ENCODE results near the gene ORC1.

ORC1 gene

DNA sequence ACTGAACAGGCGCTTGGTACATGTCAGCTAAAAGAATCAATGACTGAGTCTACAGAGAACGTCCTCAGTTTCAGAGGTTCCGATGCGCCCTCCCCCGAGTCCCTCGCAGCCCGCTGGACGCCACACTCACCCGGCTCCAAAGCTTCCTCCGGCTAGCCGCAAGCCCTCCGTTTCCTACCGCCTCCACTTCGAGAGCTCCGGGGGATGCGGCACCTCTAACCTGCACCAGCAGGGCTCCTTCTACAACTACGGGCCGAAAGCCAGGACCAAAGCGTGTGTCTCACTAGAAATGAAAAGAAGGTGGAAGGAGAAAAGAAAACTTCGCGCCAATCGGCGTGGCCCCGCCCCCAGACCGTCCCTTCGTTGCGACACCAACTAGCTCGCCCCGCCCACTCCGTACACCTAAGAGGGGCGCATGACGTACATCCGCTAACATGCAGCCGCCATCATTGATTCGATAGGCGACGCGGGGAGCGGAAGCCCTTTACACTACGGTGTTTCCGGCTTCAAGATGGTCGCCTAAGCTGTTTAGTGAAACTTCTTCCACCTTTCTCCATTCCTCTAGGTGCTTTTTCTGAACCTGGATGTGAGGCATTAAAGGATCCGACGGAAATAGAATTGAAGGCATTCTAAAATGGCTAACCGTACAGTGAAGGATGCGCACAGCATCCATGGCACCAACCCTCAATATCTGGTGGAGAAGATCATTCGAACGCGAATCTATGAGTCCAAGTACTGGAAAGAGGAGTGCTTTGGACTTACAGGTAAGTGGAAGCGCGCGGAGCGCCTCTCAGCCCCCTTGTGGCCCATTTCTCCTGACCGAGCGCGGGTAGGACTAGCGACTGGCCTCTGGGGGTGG is at the start of gene ORC1, which contains the start of gene PRPF38A:
TSS of gene ORC1 (minus strand) at position 308 of the 859 bp plus-strand sequence. CDS start 2,200 bp downstream, outside the sequence.
TSS of gene PRPF38A (plus strand) at position 487 of the 859 bp plus-strand sequence. CDS start at position 635, 148 bp downstream.
- intact Hi-C loops (cut with micrococcal nuclease) = loop anchor here (1.0 to 5.0 kb wide), 2 partner anchors 39 to 347 kb away; partner anchors contain the start of genes BTF3L4 and TXNDC12
- H3K4me1 Mint-ChIP-seq (ENCODE audit: low read depth) = peaks cover 33% of the 10 kb centered on the region
- H3K36me3 Mint-ChIP-seq (ENCODE audit: low read depth) = peaks cover 56% of the 10 kb centered on the region
- H3K9me3 Mint-ChIP-seq = no peaks in the 10 kb centered on the region
- H3K27me3 Mint-ChIP-seq = no peaks in the 10 kb centered on the region
- H3K4me3 Mint-ChIP-seq = peak within 1 kb of the TSS; percentile 99
- H3K27ac Mint-ChIP-seq = peak within 1 kb of the TSS; percentile 88

- Mint-ChIP-seq H3K4me3 (no peak overlapping the region), H3K27me3 (no peaks in the 10 kb centered on the region), H3K36me3 (ENCODE audit: low read depth) (peaks cover 41% of the 10 kb centered on the region), H3K9me3 (no peaks in the 10 kb centered on the region), H3K4me1 (ENCODE audit: low read depth) (peaks cover 5% of the 10 kb centered on the region), H3K27ac (no peak overlapping the region)
- intact Hi-C loops (cut with micrococcal nuclease) = no loop called here
These were observed 40.2 kb upstream of the ORC1 start for GRCh38 chr1:52444463-52444862.

- Mint-ChIP-seq H3K4me1 (ENCODE audit: low read depth) (peaks cover 5% of the 10 kb centered on the region), H3K9me3 (no peaks in the 10 kb centered on the region), H3K27me3 (no peaks in the 10 kb centered on the region), H3K4me3 (no peak overlapping the region), H3K36me3 (ENCODE audit: low read depth) (peaks cover 47% of the 10 kb centered on the region), H3K27ac (no peak overlapping the region)
- intact Hi-C loops (cut with micrococcal nuclease) = no loop called here
These were observed 35.8 kb upstream of the ORC1 start for GRCh38 chr1:52439976-52440375.

- Mint-ChIP-seq H3K27ac (no peak overlapping the region), H3K9me3 (no peaks in the 10 kb centered on the region), H3K4me3 (no peak overlapping the region), H3K36me3 (ENCODE audit: low read depth) (peaks cover 44% of the 10 kb centered on the region), H3K27me3 (no peaks in the 10 kb centered on the region), H3K4me1 (ENCODE audit: low read depth) (peaks cover 5% of the 10 kb centered on the region)
- intact Hi-C loops (cut with micrococcal nuclease) = no loop called here
These were observed 32.6 kb upstream of the ORC1 start for GRCh38 chr1:52436817-52437216.

- no peak overlapping the region for H3K27ac Mint-ChIP-seq
- peaks cover 5% of the 10 kb centered on the region for H3K4me1 Mint-ChIP-seq (ENCODE audit: low read depth)
- H3K9me3 Mint-ChIP-seq = no peaks in the 10 kb centered on the region
- H3K4me3 Mint-ChIP-seq = no peak overlapping the region
- intact Hi-C loops (cut with micrococcal nuclease) = no loop called here
- H3K36me3 Mint-ChIP-seq (ENCODE audit: low read depth) = peaks cover 41% of the 10 kb centered on the region
- H3K27me3 Mint-ChIP-seq = no peaks in the 10 kb centered on the region
These were observed 31.4 kb upstream of the ORC1 start for GRCh38 chr1:52435650-52436049.

DNA sequence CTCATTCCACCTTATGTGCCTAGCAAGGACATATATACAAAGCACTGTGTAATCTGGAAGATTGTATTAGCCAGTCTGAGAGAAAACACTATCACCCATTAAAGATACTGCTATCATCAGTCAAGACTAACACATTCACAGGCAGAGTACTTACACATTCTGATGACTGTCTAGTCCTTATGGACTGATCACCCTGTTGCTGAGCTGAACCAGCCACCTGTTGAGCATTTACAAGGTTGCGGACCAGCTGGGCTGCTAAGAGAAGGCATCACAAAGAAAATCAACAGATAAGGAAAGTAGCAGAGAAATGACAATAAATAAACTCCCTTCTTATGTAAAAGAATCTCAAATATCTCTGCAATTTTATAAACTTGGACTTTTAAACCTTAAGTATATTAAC is 31.0 kb upstream of the ORC1 start:
- H3K36me3 Mint-ChIP-seq (ENCODE audit: low read depth) = peaks cover 41% of the 10 kb centered on the region
- peaks cover 5% of the 10 kb centered on the region for H3K4me1 Mint-ChIP-seq (ENCODE audit: low read depth)
- no peak overlapping the region for H3K4me3 Mint-ChIP-seq
- no peak overlapping the region for H3K27ac Mint-ChIP-seq
- H3K9me3 Mint-ChIP-seq = no peaks in the 10 kb centered on the region
- no peaks in the 10 kb centered on the region for H3K27me3 Mint-ChIP-seq
- intact Hi-C loops (cut with micrococcal nuclease) = no loop called here

GRCh38 chr1:52432807-52433206 is 28.6 kb upstream of the ORC1 start:
- peaks cover 42% of the 10 kb centered on the region for H3K36me3 Mint-ChIP-seq (ENCODE audit: low read depth)
- H3K27me3 Mint-ChIP-seq = no peaks in the 10 kb centered on the region
- intact Hi-C loops (cut with micrococcal nuclease) = no loop called here
- no peaks in the 10 kb centered on the region for H3K4me1 Mint-ChIP-seq (ENCODE audit: low read depth)
- H3K9me3 Mint-ChIP-seq = no peaks in the 10 kb centered on the region
- no peak overlapping the region for H3K27ac Mint-ChIP-seq
- no peak overlapping the region for H3K4me3 Mint-ChIP-seq

DNA sequence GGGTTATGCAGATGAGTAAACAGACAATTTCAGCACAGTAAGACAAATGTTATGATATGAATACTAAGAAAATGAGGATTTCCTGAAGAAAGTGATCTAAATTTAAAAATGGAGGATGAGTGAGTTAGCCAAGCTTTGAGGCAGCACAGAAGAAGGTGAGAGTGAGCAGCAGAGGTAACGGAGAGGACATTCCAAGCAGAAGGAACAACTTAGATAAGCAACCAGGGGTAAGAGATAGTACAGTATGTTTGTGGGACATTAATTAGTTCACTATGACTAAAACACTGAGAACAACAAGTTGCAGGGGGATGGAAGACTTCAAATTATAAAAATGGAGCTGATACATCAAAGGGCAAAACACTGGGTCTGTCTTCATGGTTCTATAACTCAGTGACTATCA is 22.9 kb upstream of the ORC1 start:
- H3K27ac Mint-ChIP-seq = no peak overlapping the region
- H3K36me3 Mint-ChIP-seq (ENCODE audit: low read depth) = peaks cover 57% of the 10 kb centered on the region
- no peaks in the 10 kb centered on the region for H3K27me3 Mint-ChIP-seq
- no peaks in the 10 kb centered on the region for H3K9me3 Mint-ChIP-seq
- H3K4me1 Mint-ChIP-seq (ENCODE audit: low read depth) = peaks cover 12% of the 10 kb centered on the region
- intact Hi-C loops (cut with micrococcal nuclease) = no loop called here
- H3K4me3 Mint-ChIP-seq = no peak overlapping the region

DNA sequence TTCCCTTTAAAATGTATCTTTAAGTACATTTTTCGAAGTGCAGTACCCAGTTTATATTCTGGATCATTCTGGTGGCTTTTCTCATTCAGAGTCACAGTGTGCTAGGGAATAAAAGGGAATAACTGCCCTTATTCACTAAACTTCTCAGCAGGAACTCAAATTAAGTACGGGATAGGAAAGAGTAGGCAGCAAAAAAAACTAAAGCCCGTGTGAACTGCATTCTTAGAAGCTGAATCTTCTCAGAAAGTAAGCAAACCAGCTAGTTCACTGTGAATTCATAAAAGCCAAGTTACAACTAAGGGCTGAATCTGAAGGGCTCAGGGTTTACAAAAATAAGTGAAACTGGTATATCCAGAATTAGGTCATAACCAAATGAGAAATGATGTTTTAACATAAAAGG is 22.1 kb upstream of the ORC1 start:
- no peaks in the 10 kb centered on the region for H3K27me3 Mint-ChIP-seq
- no peak overlapping the region for H3K4me3 Mint-ChIP-seq
- peaks cover 12% of the 10 kb centered on the region for H3K4me1 Mint-ChIP-seq (ENCODE audit: low read depth)
- H3K9me3 Mint-ChIP-seq = no peaks in the 10 kb centered on the region
- peaks cover 52% of the 10 kb centered on the region for H3K36me3 Mint-ChIP-seq (ENCODE audit: low read depth)
- H3K27ac Mint-ChIP-seq = no peak overlapping the region
- intact Hi-C loops (cut with micrococcal nuclease) = no loop called here

DNA sequence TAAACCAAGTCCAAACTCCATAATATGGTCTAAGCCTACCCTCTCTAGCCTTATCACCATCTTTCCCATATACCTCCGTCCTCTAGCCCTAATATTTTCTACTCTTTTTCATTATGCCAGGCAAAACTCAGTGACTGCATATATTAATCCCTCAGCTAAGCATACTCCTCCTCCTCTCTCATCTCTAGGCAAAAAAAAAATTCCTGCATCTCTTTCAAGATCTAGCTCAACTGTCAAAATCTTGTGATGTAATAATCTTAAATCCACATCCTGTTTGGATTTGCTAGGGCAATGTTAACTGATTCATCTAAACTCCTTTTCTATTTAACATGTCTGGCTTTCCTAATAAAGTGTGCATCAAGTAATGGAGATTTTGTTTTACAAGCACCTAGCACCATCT is 20.6 kb upstream of the ORC1 start:
- Mint-ChIP-seq H3K9me3 (no peaks in the 10 kb centered on the region), H3K27me3 (no peaks in the 10 kb centered on the region), H3K4me1 (ENCODE audit: low read depth) (peaks cover 12% of the 10 kb centered on the region), H3K36me3 (ENCODE audit: low read depth) (peaks cover 41% of the 10 kb centered on the region), H3K27ac (no peak overlapping the region), H3K4me3 (no peak overlapping the region)
- intact Hi-C loops (cut with micrococcal nuclease) = no loop called here

- H3K36me3 Mint-ChIP-seq (ENCODE audit: low read depth) = peaks cover 47% of the 10 kb centered on the region
- no peak overlapping the region for H3K4me3 Mint-ChIP-seq
- H3K4me1 Mint-ChIP-seq (ENCODE audit: low read depth) = peaks cover 12% of the 10 kb centered on the region
- intact Hi-C loops (cut with micrococcal nuclease) = no loop called here
- H3K9me3 Mint-ChIP-seq = no peaks in the 10 kb centered on the region
- no peaks in the 10 kb centered on the region for H3K27me3 Mint-ChIP-seq
- no peak overlapping the region for H3K27ac Mint-ChIP-seq
These were observed 20.0 kb upstream of the ORC1 start for GRCh38 chr1:52424231-52424636.

DNA sequence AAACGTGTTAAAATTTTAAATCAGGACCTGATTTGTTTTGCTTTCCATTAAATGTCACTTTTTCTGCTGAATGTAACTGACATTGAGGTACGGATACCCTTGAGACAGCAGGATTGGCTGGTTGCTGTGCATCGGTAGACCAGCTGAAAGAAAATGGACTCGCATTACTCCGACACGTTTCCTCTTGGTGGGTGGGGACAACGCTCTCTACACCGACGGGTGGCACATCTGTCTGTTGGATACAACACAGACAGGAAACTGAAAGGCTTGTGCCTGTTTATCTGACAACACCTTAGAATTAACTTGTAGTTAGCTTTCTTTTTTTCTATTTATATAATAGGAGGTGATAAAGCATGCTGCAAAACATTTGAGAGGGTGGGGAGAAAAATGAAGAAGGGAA is 19.5 kb upstream of the ORC1 start:
- no peaks in the 10 kb centered on the region for H3K27me3 Mint-ChIP-seq
- intact Hi-C loops (cut with micrococcal nuclease) = no loop called here
- peaks cover 51% of the 10 kb centered on the region for H3K36me3 Mint-ChIP-seq (ENCODE audit: low read depth)
- H3K9me3 Mint-ChIP-seq = no peaks in the 10 kb centered on the region
- H3K4me1 Mint-ChIP-seq (ENCODE audit: low read depth) = peaks cover 12% of the 10 kb centered on the region
- no peak overlapping the region for H3K4me3 Mint-ChIP-seq
- no peak overlapping the region for H3K27ac Mint-ChIP-seq

DNA sequence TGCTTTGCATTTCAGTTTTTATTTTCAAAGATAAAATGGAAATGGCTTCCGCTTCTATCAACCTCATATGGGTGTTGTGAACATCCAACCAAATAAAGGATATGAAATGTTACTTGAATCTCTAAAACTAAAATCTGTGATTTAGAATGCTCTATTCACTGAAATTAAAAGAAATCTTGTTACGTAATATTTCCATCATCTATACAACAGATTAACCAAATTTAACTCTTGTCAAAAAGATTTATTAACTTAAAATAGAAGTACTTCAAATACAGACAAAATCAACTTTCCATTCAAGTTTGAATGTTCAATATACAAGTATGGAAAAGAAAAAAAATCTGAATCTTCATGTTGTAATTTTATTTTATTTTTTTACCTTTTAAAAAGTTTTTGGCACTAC is 18.8 kb upstream of the ORC1 start:
- Mint-ChIP-seq H3K4me3 (no peak overlapping the region), H3K36me3 (ENCODE audit: low read depth) (peaks cover 58% of the 10 kb centered on the region), H3K4me1 (ENCODE audit: low read depth) (peaks cover 12% of the 10 kb centered on the region), H3K27ac (no peak overlapping the region), H3K27me3 (no peaks in the 10 kb centered on the region), H3K9me3 (no peaks in the 10 kb centered on the region)
- intact Hi-C loops (cut with micrococcal nuclease) = no loop called here

DNA sequence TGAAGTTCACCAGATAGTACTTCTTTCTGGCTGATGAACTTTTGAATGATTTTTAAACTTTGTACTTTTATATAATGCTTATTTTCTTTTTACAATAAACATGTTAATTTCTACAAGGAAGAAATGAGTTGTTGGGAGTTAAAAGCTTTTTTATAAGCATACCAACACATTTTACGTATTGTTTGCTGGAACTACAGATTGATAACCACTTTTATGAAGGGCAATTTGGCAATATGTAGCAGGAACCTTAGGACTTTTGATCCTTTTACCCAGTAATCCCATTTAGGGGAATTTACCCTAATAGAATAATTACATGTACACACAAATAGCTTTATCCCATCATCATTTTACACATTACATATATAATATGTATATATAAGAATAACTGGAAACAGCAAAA is 16.5 kb upstream of the ORC1 start:
- intact Hi-C loops (cut with micrococcal nuclease) = no loop called here
- no peaks in the 10 kb centered on the region for H3K9me3 Mint-ChIP-seq
- no peaks in the 10 kb centered on the region for H3K27me3 Mint-ChIP-seq
- peaks cover 69% of the 10 kb centered on the region for H3K36me3 Mint-ChIP-seq (ENCODE audit: low read depth)
- no peak overlapping the region for H3K4me3 Mint-ChIP-seq
- peaks cover 9% of the 10 kb centered on the region for H3K4me1 Mint-ChIP-seq (ENCODE audit: low read depth)
- no peak overlapping the region for H3K27ac Mint-ChIP-seq

DNA sequence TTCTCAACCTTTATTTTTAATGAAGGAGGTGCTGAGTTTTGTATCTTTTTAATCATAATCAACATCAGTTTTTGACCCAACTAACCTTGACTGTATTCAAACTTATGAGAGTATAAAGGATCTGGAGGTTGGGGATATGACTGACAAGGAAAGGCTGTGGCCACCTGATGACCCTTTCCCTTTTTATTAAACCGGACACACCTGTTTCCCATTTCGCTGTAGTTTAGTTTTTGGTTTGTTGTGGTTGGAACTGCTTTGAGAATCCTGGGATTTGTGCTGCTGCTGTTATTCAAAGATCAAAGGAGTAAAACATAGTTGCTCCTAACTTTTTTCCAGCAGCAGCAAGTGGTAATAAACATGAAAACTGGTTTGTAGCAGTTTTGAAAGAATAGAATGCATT is 12.6 kb upstream of the ORC1 start:
- peaks cover 81% of the 10 kb centered on the region for H3K36me3 Mint-ChIP-seq (ENCODE audit: low read depth)
- no peaks in the 10 kb centered on the region for H3K4me1 Mint-ChIP-seq (ENCODE audit: low read depth)
- H3K27ac Mint-ChIP-seq = no peak overlapping the region
- H3K9me3 Mint-ChIP-seq = no peaks in the 10 kb centered on the region
- no peak overlapping the region for H3K4me3 Mint-ChIP-seq
- intact Hi-C loops (cut with micrococcal nuclease) = no loop called here
- no peaks in the 10 kb centered on the region for H3K27me3 Mint-ChIP-seq
